NCI-H187 (cell line): Measurements from ENCODE around the gene CCDC27.
"Not testable (repeated sequence)": the region's sequence is repeated elsewhere in the genome, so short reads cannot be mapped to it uniquely, and the experiment has no call there.

Source experiments
- DNase-seq, 2 experiments: peaks; one replicate each; lab custom pipeline; 2025; lab: John Stamatoyannopoulos, UW

CCDC27 gene

GRCh38 chr1:3736708-3737107, 15.5 kb upstream of the CCDC27 start:
- DNase-seq, result no peak

- DNase-seq, result no peak
Measured at GRCh38 chr1:3738943-3739342, 13.3 kb upstream of the CCDC27 start.

GRCh38 chr1:3740042-3740441, 12.2 kb upstream of the CCDC27 start:
- no peak for DNase-seq

- no peak for DNase-seq
Measured at GRCh38 chr1:3740752-3741151, 11.5 kb upstream of the CCDC27 start.

GRCh38 chr1:3741566-3742438, 10.4 kb upstream of the CCDC27 start:
- no peak for DNase-seq

GRCh38 chr1:3742439-3743298, 9.6 kb upstream of the CCDC27 start:
- no peak for DNase-seq

GRCh38 chr1:3743421-3743820, 8.8 kb upstream of the CCDC27 start:
- DNase-seq, result no peak

GRCh38 chr1:3743826-3744225, 8.4 kb upstream of the CCDC27 start:
- no peak for DNase-seq

GRCh38 chr1:3744646-3745045, 7.6 kb upstream of the CCDC27 start:
- DNase-seq, result no peak

- no peak for DNase-seq
Measured at GRCh38 chr1:3745071-3745470, 7.2 kb upstream of the CCDC27 start.

- no peak for DNase-seq
Measured at GRCh38 chr1:3745590-3746381, 6.5 kb upstream of the CCDC27 start.

- DNase-seq, result no peak
Measured at GRCh38 chr1:3746389-3746829, 5.8 kb upstream of the CCDC27 start.

GRCh38 chr1:3746830-3747521, 5.3 kb upstream of the CCDC27 start:
- DNase-seq, result no peak

- no peak for DNase-seq
Measured at GRCh38 chr1:3747522-3747848, 4.8 kb upstream of the CCDC27 start.

- DNase-seq, result no peak
Measured at GRCh38 chr1:3747903-3748302, 4.3 kb upstream of the CCDC27 start.

GRCh38 chr1:3748316-3748900, 3.8 kb upstream of the CCDC27 start:
- DNase-seq, result not testable (repeated sequence)

- DNase-seq, result no peak
Measured at GRCh38 chr1:3749512-3749911, 2.7 kb upstream of the CCDC27 start.

- no peak for DNase-seq
Measured at GRCh38 chr1:3750741-3751140, 1.5 kb upstream of the CCDC27 start.

GRCh38 chr1:3753656-3754454, 1.6 kb downstream of the CCDC27 start:
- no peak for DNase-seq

- no peak for DNase-seq
Measured at GRCh38 chr1:3756394-3756793, 4.1 kb downstream of the CCDC27 start.
